ENCODE data around the gene RAB11FIP3. TPM values are rescaled to one million over a fixed set of nuclear protein-coding genes. Genes with fewer than 3 reads are reported as not detected.

The RAB11FIP3 gene
- total and polyA plus RNA-seq, 9 of the 15 experiments (the other 6 are each of a cell fraction or from before 2014, with no cell fraction given), result 0.46 to 13.1 (median 4.3) TPM

DNA sequence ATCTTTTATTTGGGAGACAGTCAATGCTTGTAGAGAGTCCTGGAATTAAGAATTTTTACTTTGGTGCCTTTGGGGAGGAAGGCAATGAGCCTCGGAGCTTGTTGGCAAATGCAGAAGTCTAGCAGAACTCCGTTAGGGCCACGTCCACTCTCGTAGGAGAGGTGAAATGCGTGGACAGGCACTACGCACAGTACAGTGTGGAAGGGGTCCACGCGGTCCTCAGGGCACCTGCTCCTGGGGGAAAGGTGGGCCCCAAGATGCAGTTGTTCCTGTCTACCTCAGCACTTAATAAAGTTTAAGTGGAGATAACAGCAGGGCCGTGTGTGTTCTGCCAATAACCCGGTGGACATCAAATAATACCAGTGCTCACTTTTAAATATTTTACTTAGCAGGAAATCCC, 1.8 kb downstream of the RAB11FIP3 start:
- no peak for FAIRE-seq
- 0 out of 2 replicates have a peak overlapping the region, but pooled peaks have one; percentile 49 for H3K4me3 ChIP-seq
- H3K4me1 ChIP-seq (replicated peaks in 1 of 2; ENCODE audit: control insufficient read depth in 2 of 2, insufficient read depth in 2 of 2, low read length in 2 of 2), result peaks cover 12 to 40% of the 10 kb centered on the region in 2 experiments; a peak in 3 of 5 replicates
- no peaks in the 10 kb centered on the region; the same call in 2 of the 3 replicates for H3K36me3 ChIP-seq (ENCODE audit: control insufficient read depth, insufficient read depth, low read length)
- ATAC-seq, result no peak
- in situ Hi-C loops (cut with MboI), result no loop called here
- H2AFZ ChIP-seq (ENCODE audit: low read depth, low read length), result no peak overlapping the region
- TSS peak; percentile 76 for BruUV-seq (replicated peaks)
- 68% methylated on average over 9 of the region's 10 CpGs for WGBS (ENCODE audit: insufficient coverage, low coverage, missing lambda C conversion rate)
- ChIA-PET CTCF (ENCODE audit: low intra/inter-chr PET ratio) (no interaction called here), POLR2A (no interaction called here)
- H3K79me2 ChIP-seq (ENCODE audit: control insufficient read depth, insufficient read depth, low read length), result peaks cover 8% of the 10 kb centered on the region; the same call in 2 of the 3 replicates
- intact Hi-C loops (cut with micrococcal nuclease), result loop anchor here (10.0 kb wide), 1 partner anchor 58 kb away; no protein-coding TSS in a partner anchor
- no peaks in the 10 kb centered on the region for H4K20me1 ChIP-seq (replicated peaks; ENCODE audit: control insufficient read depth, insufficient read depth, low read length)
- H3K4me2 ChIP-seq (ENCODE audit: insufficient read depth, low read length), result peak overlapping the region; percentile 69; the same call in 1 of the 2 replicates
- no peaks in the 10 kb centered on the region for H3K27me3 ChIP-seq (ENCODE audit: control insufficient read depth in 2 of 2, insufficient read depth in 2 of 2, low read length in 2 of 2)
- no peak for DNase-seq (ENCODE audit: extremely low read depth in 1 of 4, low spot score in 3 of 4)
- H3K9ac ChIP-seq (ENCODE audit: insufficient read depth in 1 of 2, low read depth in 2 of 2, low read length in 2 of 2), result no peak overlapping the region
- H3K9me3 ChIP-seq (replicated peaks; ENCODE audit: control insufficient read depth, insufficient read depth, low read depth, low read length), result no peaks in the 10 kb centered on the region
- H3K9me1 ChIP-seq (ENCODE audit: control insufficient read depth, insufficient read depth, low read length), result no peaks in the 10 kb centered on the region
- H3K27ac ChIP-seq (ENCODE audit: extremely low read depth, low read depth, low read length), result no peak overlapping the region
- TF ChIP-seq SMARCC2 (IDR thresholded peaks at IDR 0.05; ENCODE audit: low read depth) (no peak), PTBP1 (IDR thresholded peaks at IDR 0.05; ENCODE audit: low read depth, low read length) (no peak), POLR3A (IDR thresholded peaks at IDR 0.05; ENCODE audit: borderline replicate concordance, extremely low read depth, insufficient read depth, insufficient read length) (no peak), ESRRB (CRISPR knock-in tag; IDR thresholded peaks at IDR 0.05; ENCODE audit: borderline replicate concordance) (no peak), ZSCAN32 (CRISPR knock-in tag; IDR thresholded peaks at IDR 0.05) (no peak), KDM1A (IDR thresholded peaks at IDR 0.05) (no peak), GATA2 (CRISPR knock-in tag; IDR thresholded peaks at IDR 0.05) (0 out of 2 replicates have a peak, but pooled peaks have one; percentile 3), ZNF197 (CRISPR knock-in tag; IDR thresholded peaks at IDR 0.05; ENCODE audit: low read depth) (no peak)
- TF ChIP-seq, protein P1, sequence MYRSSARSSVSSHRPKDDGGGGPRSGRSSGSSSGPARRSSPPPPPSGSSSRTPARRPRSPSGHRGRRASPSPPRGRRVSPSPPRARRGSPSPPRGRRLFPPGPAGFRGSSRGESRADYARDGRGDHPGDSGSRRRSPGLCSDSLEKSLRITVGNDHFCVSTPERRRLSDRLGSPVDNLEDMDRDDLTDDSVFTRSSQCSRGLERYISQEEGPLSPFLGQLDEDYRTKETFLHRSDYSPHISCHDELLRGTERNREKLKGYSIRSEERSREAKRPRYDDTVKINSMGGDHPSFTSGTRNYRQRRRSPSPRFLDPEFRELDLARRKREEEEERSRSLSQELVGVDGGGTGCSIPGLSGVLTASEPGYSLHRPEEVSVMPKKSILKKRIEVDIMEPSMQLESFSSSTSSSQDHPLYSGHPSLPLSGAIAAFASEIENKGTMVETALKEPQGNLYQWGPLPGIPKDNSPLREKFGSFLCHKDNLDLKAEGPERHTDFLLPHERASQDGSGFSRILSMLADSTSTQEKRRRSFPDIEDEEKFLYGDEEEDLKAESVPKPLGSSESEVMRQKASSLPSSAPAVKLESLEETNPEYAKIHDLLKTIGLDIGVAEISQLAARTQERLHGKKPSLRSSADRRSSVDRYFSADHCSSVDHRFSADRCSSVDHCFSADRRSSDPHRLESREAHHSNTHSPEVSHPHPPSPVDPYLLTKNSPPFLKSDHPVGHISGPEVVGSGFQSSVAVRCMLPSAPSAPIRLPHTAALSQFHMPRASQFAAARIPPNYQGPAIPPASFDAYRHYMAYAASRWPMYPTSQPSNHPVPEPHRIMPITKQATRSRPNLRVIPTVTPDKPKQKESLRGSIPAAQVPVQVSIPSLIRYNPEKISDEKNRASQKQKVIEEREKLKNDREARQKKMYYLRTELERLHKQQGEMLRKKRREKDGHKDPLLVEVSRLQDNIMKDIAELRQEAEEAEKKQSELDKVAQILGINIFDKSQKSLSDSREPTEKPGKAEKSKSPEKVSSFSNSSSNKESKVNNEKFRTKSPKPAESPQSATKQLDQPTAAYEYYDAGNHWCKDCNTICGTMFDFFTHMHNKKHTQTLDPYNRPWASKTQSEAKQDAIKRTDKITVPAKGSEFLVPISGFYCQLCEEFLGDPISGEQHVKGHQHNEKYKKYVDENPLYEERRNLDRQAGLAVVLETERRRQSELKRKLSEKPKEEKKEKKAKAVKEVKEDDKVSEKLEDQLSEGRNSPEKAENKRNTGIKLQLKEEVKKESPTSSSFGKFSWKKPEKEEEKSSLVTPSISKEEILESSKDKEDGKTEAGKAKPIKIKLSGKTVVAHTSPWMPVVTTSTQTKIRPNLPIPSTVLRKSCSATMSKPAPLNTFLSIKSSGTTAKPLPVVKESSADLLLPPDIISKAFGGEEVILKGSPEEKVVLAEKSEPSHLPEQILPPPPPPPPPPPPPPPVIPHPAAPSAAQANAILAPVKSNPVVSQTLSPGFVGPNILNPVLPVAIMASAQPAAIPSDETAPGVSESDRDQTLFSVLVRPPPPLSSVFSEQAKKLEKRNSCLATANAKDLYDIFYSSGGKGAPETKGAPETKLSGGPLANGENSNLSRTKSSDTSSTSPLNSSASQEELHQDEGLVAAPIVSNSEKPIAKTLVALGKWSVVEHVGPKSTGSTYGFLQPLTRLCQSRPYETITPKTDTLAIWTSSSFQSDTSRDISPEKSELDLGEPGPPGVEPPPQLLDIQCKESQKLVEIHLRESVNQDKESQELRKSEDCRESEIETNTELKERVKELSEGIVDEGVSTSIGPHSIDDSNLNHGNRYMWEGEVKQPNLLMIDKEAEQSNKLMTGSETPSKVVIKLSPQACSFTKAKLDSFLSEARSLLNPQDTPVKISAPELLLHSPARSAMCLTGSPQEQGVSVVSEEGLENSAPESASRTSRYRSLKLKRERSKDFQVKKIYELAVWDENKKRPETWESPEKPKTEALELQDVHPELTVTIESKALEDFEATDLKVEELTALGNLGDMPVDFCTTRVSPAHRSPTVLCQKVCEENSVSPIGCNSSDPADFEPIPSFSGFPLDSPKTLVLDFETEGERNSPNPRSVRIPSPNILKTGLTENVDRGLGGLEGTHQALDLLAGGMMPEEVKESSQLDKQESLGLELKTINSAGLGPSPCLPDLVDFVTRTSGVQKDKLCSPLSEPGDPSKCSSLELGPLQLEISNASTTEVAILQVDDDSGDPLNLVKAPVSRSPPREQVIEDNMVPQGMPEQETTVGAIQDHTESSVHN (IDR thresholded peaks at IDR 0.05; ENCODE audit: borderline replicate concordance in 1 of 2, low read depth in 1 of 2), result no peak
- TF ChIP-seq, protein P2, sequence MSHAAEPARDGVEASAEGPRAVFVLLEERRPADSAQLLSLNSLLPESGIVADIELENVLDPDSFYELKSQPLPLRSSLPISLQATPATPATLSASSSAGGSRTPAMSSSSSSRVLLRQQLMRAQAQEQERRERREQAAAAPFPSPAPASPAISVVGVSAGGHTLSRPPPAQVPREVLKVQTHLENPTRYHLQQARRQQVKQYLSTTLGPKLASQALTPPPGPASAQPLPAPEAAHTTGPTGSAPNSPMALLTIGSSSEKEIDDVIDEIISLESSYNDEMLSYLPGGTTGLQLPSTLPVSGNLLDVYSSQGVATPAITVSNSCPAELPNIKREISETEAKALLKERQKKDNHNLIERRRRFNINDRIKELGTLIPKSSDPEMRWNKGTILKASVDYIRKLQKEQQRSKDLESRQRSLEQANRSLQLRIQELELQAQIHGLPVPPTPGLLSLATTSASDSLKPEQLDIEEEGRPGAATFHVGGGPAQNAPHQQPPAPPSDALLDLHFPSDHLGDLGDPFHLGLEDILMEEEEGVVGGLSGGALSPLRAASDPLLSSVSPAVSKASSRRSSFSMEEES (CRISPR knock-in tag; IDR thresholded peaks at IDR 0.05), result no peak
- TF ChIP-seq, protein P3, sequence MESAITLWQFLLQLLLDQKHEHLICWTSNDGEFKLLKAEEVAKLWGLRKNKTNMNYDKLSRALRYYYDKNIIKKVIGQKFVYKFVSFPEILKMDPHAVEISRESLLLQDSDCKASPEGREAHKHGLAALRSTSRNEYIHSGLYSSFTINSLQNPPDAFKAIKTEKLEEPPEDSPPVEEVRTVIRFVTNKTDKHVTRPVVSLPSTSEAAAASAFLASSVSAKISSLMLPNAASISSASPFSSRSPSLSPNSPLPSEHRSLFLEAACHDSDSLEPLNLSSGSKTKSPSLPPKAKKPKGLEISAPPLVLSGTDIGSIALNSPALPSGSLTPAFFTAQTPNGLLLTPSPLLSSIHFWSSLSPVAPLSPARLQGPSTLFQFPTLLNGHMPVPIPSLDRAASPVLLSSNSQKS (CRISPR knock-in tag; IDR thresholded peaks at IDR 0.05), result no peak

Measured in K562 (cell line).